Measurements from ENCODE around the gene RNGTT. TPM values are rescaled to one million over a fixed set of nuclear protein-coding genes. Genes with fewer than 3 reads are reported as not detected.

RNGTT gene
- total RNA-seq (2022; extraction: Qiagen RNA extraction), result 6.7 to 9.8 TPM (median 8.1 TPM) in 5 replicates

DNA sequence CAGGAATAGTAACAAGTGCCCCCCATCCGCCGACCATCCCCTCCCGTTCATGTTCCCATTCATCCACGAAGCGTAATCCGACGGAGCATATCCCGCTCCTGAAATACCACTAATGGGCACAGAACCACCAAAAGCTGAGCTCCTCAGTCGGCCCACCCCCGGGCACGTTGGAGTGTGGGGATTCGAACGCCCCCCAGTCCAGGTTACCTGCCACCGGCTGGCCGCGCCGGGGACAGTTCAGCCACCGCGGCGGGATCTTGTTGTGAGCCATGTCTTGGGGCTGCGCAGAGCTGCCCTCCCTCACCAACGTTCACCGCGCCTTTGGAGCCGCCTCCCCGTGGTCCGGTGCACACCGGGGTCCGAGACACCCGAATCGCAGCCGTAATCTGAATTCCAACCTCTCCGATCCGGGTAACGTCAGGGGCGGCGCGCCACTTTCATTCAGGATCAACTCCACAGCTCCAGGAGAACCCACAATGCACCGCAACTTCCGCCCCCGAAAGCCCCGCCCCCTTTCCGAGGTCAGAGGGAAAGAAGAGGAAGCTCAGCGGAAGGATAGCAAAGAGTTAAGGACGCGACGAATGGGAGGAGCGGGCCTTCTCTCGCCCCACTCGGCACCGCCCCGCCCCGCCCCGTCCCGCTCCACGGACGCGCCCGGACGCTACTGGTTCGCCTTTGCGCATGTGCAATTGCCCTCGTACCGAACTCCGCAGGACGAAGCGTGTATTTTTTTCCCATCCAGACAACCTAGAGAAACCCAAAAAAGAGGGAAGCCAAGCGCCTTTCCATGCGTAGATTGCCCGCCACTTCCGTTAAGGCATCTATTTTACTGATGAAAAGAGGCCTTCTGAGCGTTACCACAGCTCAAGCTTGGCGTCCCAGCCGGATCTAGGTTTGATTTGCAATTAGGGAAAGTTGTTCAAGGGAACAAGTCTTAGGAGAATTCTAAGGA lies at the start of gene RNGTT:
Gene RNGTT (minus strand): TSS at position 480 of the 952 bp plus-strand sequence. CDS start 209 bp downstream, at position 271.

Other genes with a start within 250 kb of the RNGTT start
- gene PNRC1, start 117.1 kb upstream of the RNGTT start, total RNA-seq (2022; extraction: Qiagen RNA extraction), result 26.8 to 38.5 TPM (median 34.2 TPM) in 5 replicates
- 1.2 to 2.3 TPM (median 1.9 TPM) in 5 replicates for gene SRSF12, start 154.5 kb upstream of the RNGTT start, total RNA-seq (2022; extraction: Qiagen RNA extraction)
- 11.0 to 14.8 TPM (median 14.1 TPM) in 5 replicates for gene PM20D2, start 182.4 kb upstream of the RNGTT start, total RNA-seq (2022; extraction: Qiagen RNA extraction)